H1 (cell line): Measurements from ENCODE around the gene UBE2F. TPM values are rescaled to one million over a fixed set of nuclear protein-coding genes. Genes with fewer than 3 reads are reported as not detected.

Source experiments
- CTCF ChIA-PET: fragments of 300-600 bp; sonication (Branson Sonifier 250); formaldehyde crosslinking; loops from one replicate; lab custom pipeline; 2021; ENCODE audit not compliant: partially characterized antibody; lab: Charles Lee
- POLR2A ChIA-PET: fragments of 300-600 bp; sonication (Branson Sonifier 250); formaldehyde crosslinking; loops from one replicate; lab custom pipeline; 2021; ENCODE audit warnings: inconsistent platforms; ENCODE audit not compliant: partially characterized antibody; lab: Charles Lee
- DNase-seq, 2 experiments: peaks; one replicate each; pipeline versions ENCODE4 v3.0.0 to v3.0.0-alpha.2; 2010 to 2022; ENCODE audit warnings: low spot score in 2 of 2, low read depth in 1 of 2, mixed read lengths in 1 of 2
- FAIRE-seq: peaks from 2 replicates; lab custom pipeline; 2011; peaks lifted over from hg19 to GRCh38; lab: Jason Lieb, UNC
- H2AFZ ChIP-seq: 2 replicates; pipeline ENCODE4 v1.8.1; 2012; ENCODE audit warnings: low read length, inconsistent platforms
- H2AK5ac ChIP-seq: 2 replicates; pipeline ENCODE4 v1.6.1; 2013; ENCODE audit warnings: low read depth, low read length
- H2BK120ac ChIP-seq: replicated peaks from 2 replicates; pipeline ENCODE3; 2013; ENCODE audit warnings: low read depth, low read length, inconsistent platforms
- H2BK12ac ChIP-seq: 2 replicates; pipeline ENCODE4 v1.6.1; 2013; ENCODE audit warnings: low read depth, low read length
- H2BK15ac ChIP-seq: 2 replicates; pipeline ENCODE4 v1.6.1; 2013; ENCODE audit warnings: low read length
- H2BK20ac ChIP-seq: 2 replicates; pipeline ENCODE4 v1.6.1; 2013; ENCODE audit warnings: low read length
- H2BK5ac ChIP-seq: 2 replicates; pipeline ENCODE4 v1.6.1; 2013; ENCODE audit warnings: low read depth, low read length
- H3K14ac ChIP-seq: 2 replicates; pipeline ENCODE4 v1.6.1; 2013; ENCODE audit warnings: inconsistent platforms; ENCODE audit not compliant: insufficient read length
- H3K18ac ChIP-seq: 2 replicates; pipeline ENCODE4 v1.6.1; 2013; ENCODE audit warnings: low read length; ENCODE audit errors: extremely low read depth
- H3K23ac ChIP-seq: 2 replicates; pipeline ENCODE4 v1.6.1; 2013; ENCODE audit warnings: inconsistent platforms; ENCODE audit not compliant: insufficient read length
- H3K23me2 ChIP-seq: 2 replicates; pipeline ENCODE4 v1.6.1; 2013; ENCODE audit warnings: low read depth, low read length
- H3K27ac ChIP-seq: 2 replicates; pipeline ENCODE4 v1.6.1; 2011; ENCODE audit warnings: low read depth, low read length, inconsistent platforms
- H3K27me3 ChIP-seq, 4 experiments: replicated peaks in 1 of 4; 1 replicate in 1 of 4; 2 replicates in 3 of 4; pipeline versions ENCODE4 v1.6.1 to v1.8.1; 2011 to 2013; ENCODE audit warnings: low read length in 3 of 4, mild to moderate bottlenecking in 3 of 4, inconsistent platforms in 2 of 4, mixed read lengths in 2 of 4, moderate library complexity in 1 of 4; ENCODE audit not compliant: control insufficient read depth in 3 of 4, insufficient read depth in 3 of 4; ENCODE audit errors: extremely low read depth in 1 of 4
- H3K36me3 ChIP-seq, 4 experiments: 2 replicates each; pipeline versions ENCODE4 v1.6.1 to v1.8.1; 2011 to 2013; ENCODE audit warnings: mild to moderate bottlenecking in 4 of 4, low read length in 3 of 4, moderate library complexity in 2 of 4, control low read depth in 1 of 4, inconsistent platforms in 1 of 4; ENCODE audit not compliant: insufficient read depth in 4 of 4, control insufficient read depth in 2 of 4
- H3K4ac ChIP-seq: replicated peaks from 2 replicates; pipeline ENCODE3; 2013; ENCODE audit warnings: low read length, low read depth, mixed read lengths, inconsistent platforms; ENCODE audit not compliant: insufficient read length
- H3K4me1 ChIP-seq, 4 experiments: replicated peaks in 1 of 4; 1 replicate in 1 of 4; 2 replicates in 3 of 4; pipeline versions ENCODE4 v1.6.1 to v1.8.1; 2011 to 2013; ENCODE audit warnings: low read length in 3 of 4, inconsistent platforms in 2 of 4, mixed read lengths in 1 of 4; ENCODE audit not compliant: insufficient read depth in 4 of 4, control insufficient read depth in 3 of 4
- H3K4me2 ChIP-seq, 2 experiments: 2 replicates each; pipeline versions ENCODE4 v1.6.1 to v1.8.1; 2011 to 2013; ENCODE audit warnings: low read depth in 2 of 2, low read length in 2 of 2, control low read depth in 1 of 2, inconsistent platforms in 1 of 2, mild to moderate bottlenecking in 1 of 2; ENCODE audit not compliant: insufficient read depth in 1 of 2
- H3K4me3 ChIP-seq, 4 experiments: fragments of 200-600, 300-600 bp in 1 of 4; sonication (generic), shearing (Covaris generic), sonication (Bioruptor Twin) in 1 of 4; 2 replicates each; pipeline versions ENCODE4 v1.5.1 to v1.8.1; 2011 to 2016; ENCODE audit warnings: low read length in 4 of 4, low read depth in 3 of 4, control low read depth in 2 of 4, inconsistent platforms in 2 of 4, mild to moderate bottlenecking in 2 of 4, mixed read lengths in 1 of 4, moderate library complexity in 1 of 4; ENCODE audit not compliant: insufficient read depth in 2 of 4; ENCODE audit errors: extremely low read depth in 1 of 4
- H3K56ac ChIP-seq: replicated peaks from 2 replicates; pipeline ENCODE3; 2013; ENCODE audit warnings: low read depth, mild to moderate bottlenecking, mixed read lengths, low read length, inconsistent platforms; ENCODE audit not compliant: insufficient read length
- H3K79me1 ChIP-seq: 2 replicates; pipeline ENCODE4 v1.6.1; 2013; ENCODE audit warnings: low read depth, low read length, control low read depth
- H3K79me2 ChIP-seq, 2 experiments: 2 replicates each; pipeline versions ENCODE4 v1.6.1 to v1.8.1; 2012 to 2013; ENCODE audit warnings: low read length in 2 of 2, mild to moderate bottlenecking in 2 of 2, inconsistent platforms in 1 of 2; ENCODE audit not compliant: insufficient read depth in 2 of 2, control insufficient read depth in 1 of 2
- H3K9ac ChIP-seq, 4 experiments: replicated peaks in 1 of 4; 1 replicate in 1 of 4; 2 replicates in 3 of 4; pipeline versions ENCODE4 v1.6.1 to v1.8.1; 2011 to 2013; ENCODE audit warnings: low read depth in 3 of 4, low read length in 3 of 4, control low read depth in 2 of 4, mild to moderate bottlenecking in 2 of 4, moderate library complexity in 2 of 4, inconsistent platforms in 1 of 4; ENCODE audit errors: extremely low read depth in 1 of 4
- H3K9me3 ChIP-seq, 2 experiments: 2 replicates each; pipeline versions ENCODE4 v1.6.1 to v1.8.1; 2012 to 2013; ENCODE audit warnings: mild to moderate bottlenecking in 2 of 2, moderate library complexity in 2 of 2, control low read depth in 1 of 2, inconsistent platforms in 1 of 2, low read depth in 1 of 2, low read length in 1 of 2, mixed read lengths in 1 of 2; ENCODE audit not compliant: insufficient read depth in 2 of 2
- H4K20me1 ChIP-seq, 2 experiments: replicated peaks in 1 of 2; 2 replicates each; pipeline versions ENCODE3 to v1.8.1; 2011 to 2013; ENCODE audit warnings: inconsistent platforms in 2 of 2, low read length in 2 of 2, mild to moderate bottlenecking in 1 of 2; ENCODE audit not compliant: insufficient read depth in 2 of 2, control insufficient read depth in 1 of 2
- H4K5ac ChIP-seq: 2 replicates; pipeline ENCODE4 v1.6.1; 2013; ENCODE audit warnings: low read length, low read depth, mixed read lengths, inconsistent platforms; ENCODE audit not compliant: insufficient read length
- H4K8ac ChIP-seq: 2 replicates; pipeline ENCODE4 v1.8.0; 2013; ENCODE audit warnings: mild to moderate bottlenecking, moderate library complexity, low read length, inconsistent platforms; ENCODE audit not compliant: insufficient read depth; ENCODE audit errors: extremely low read depth
- H4K91ac ChIP-seq: replicated peaks from 2 replicates; pipeline ENCODE3; 2013; ENCODE audit warnings: low read length, mixed read lengths, inconsistent platforms; ENCODE audit not compliant: insufficient read length
- ASH2L ChIP-seq: fragments of 200-600, 300-600 bp; sonication (generic); IDR thresholded peaks from one replicate; pipeline ENCODE4 v1.7.1; 2017; ENCODE audit warnings: low read length
- BACH1 ChIP-seq: IDR thresholded peaks from 2 replicates; pipeline ENCODE4 v1.6.1; 2012; ENCODE audit warnings: low read length, improper control_type of control experiment
- CBX5 ChIP-seq: fragments of 300-800, 300-1000 bp; sonication (generic); IDR thresholded peaks from 2 replicates; pipeline ENCODE4 v1.7.1; 2016; ENCODE audit warnings: antibody characterized with exemption, low read length, low read depth
- HDAC6 ChIP-seq: IDR thresholded peaks from one replicate; pipeline ENCODE4 v1.7.1; 2012; ENCODE audit warnings: low read depth, mild to moderate bottlenecking, inconsistent platforms, low read length, moderate library complexity
- RBBP5 ChIP-seq: IDR thresholded peaks from 2 replicates; pipeline ENCODE4 v1.7.1; 2012; ENCODE audit warnings: low read depth, mild to moderate bottlenecking, inconsistent platforms, low read length, moderate library complexity, borderline replicate concordance
- WGBS, 2 experiments: shearing (Covaris generic) in 1 of 2; methylation state at CpG; one replicate each; pipeline versions ENCODE4 v1.1.6 to v1.1.7; 2013 to 2015; ENCODE audit warnings: low lambda C conversion rate in 2 of 2, mixed read lengths in 2 of 2, inconsistent platforms in 1 of 2, low coverage in 1 of 2, missing lambda C conversion rate in 1 of 2; ENCODE audit not compliant: insufficient replicate concordance in 2 of 2, insufficient coverage in 1 of 2, insufficient read length in 1 of 2; ENCODE audit errors: extremely low coverage in 1 of 2, missing lambda C conversion rate in 1 of 2; 5-methylcytosine and 5-hydroxymethylcytosine counted together
- polyA plus RNA-seq, 7 experiments: library from polyadenylated mRNA; depleted of rRNA in 3 of 7; stranded (reverse) in 5 of 7; unstranded in 2 of 7; fragments of >200 nt in 5 of 7; fragments of 200-250 nt in 2 of 7; gene quantifications; 1 replicate in 5 of 7; 2 replicates in 1 of 7; 4 replicates in 1 of 7; pipeline versions ENCODE4 v1.2.1 to v1.2.3, GENCODE V29; 2011 to 2013; ENCODE audit warnings: missing spikeins in 2 of 7, mixed read lengths in 2 of 7
- total RNA-seq: library from RNA; stranded (reverse); fragmentation: NEBNext Ultra II Directional; extraction: Animal tissue kit (Norgen Biotek cat#: 25700); gene quantifications from 2 replicates; pipeline ENCODE4 v1.2.1, GENCODE V29; 2021

The UBE2F gene
- total and polyA plus RNA-seq, 2 of the 8 experiments (the other 6 are each of a cell fraction or from before 2014, with no cell fraction given), result 43.3 to 59.8 TPM

- no peak overlapping the region for H4K5ac ChIP-seq
- H3K14ac ChIP-seq, result no peak overlapping the region
- no peaks in the 10 kb centered on the region for H3K79me1 ChIP-seq
- H3K36me3 ChIP-seq, result peaks cover 13 to 57% (median 38%) of the 10 kb centered on the region in 4 experiments
- H3K23ac ChIP-seq, result no peak overlapping the region
- no peak overlapping the region for H4K8ac ChIP-seq
- no peak overlapping the region for H3K18ac ChIP-seq
- H3K9me3 ChIP-seq, result no peaks in the 10 kb centered on the region
- no peak overlapping the region for H2BK12ac ChIP-seq
- no peak overlapping the region for H3K4me3 ChIP-seq
- H3K4ac ChIP-seq, result no peak overlapping the region
- H2AK5ac ChIP-seq, result no peak overlapping the region
- no peak overlapping the region for H3K4me2 ChIP-seq
- no peak overlapping the region for H2BK15ac ChIP-seq
- H2AFZ ChIP-seq, result no peak overlapping the region
- WGBS, 2 experiments, result 88% methylated on average over 2 of the region's 2 CpGs; no CpG with 5 or more reads in 1 of the 2 experiments
- H4K20me1 ChIP-seq, result peaks cover 1 to 5% of the 10 kb centered on the region in 2 experiments
- H3K27ac ChIP-seq, result no peak overlapping the region
- H3K79me2 ChIP-seq, result no peaks in the 10 kb centered on the region
- no peaks in the 10 kb centered on the region for H3K23me2 ChIP-seq
- TF ChIP-seq CBX5 (no peak), RBBP5 (no peak), ASH2L (no peak), BACH1 (no peak), HDAC6 (no peak)
- DNase-seq (no peak), FAIRE-seq (no peak)
- H2BK120ac ChIP-seq, result no peak overlapping the region
- H2BK5ac ChIP-seq, result no peak overlapping the region
- POLR2A ChIA-PET, result interaction anchor here (1.1 kb wide), 1 partner anchor 11 kb away, joined by 3 read pairs; no protein-coding TSS in a partner anchor
- H3K4me1 ChIP-seq, result no peaks in the 10 kb centered on the region
- no peaks in the 10 kb centered on the region for H3K27me3 ChIP-seq
- H4K91ac ChIP-seq, result no peak overlapping the region
- no peak overlapping the region for H3K56ac ChIP-seq
- no peak overlapping the region for H2BK20ac ChIP-seq
- no peak overlapping the region for H3K9ac ChIP-seq
- CTCF ChIA-PET, result interaction anchor here (0.6 to 2.2 kb wide), 7 partner anchors 11 to 149 kb away, joined by 3 to 8 read pairs (median 4); no protein-coding TSS in a partner anchor
Observed at GRCh38 chr2:238087211-238087610, 120.4 kb downstream of the UBE2F start.
